GM19467 (cell line): ENCODE data around the gene GTPBP1.

ENCODE experiments used
- ATAC-seq: cut with Tn5 transposase; IDR thresholded peaks from one replicate; pipeline ENCODE4 v1.9.1; 2021; ENCODE audit warnings: mild to moderate bottlenecking, moderate library complexity; ENCODE audit not compliant: unreplicated experiment

Gene GTPBP1

DNA sequence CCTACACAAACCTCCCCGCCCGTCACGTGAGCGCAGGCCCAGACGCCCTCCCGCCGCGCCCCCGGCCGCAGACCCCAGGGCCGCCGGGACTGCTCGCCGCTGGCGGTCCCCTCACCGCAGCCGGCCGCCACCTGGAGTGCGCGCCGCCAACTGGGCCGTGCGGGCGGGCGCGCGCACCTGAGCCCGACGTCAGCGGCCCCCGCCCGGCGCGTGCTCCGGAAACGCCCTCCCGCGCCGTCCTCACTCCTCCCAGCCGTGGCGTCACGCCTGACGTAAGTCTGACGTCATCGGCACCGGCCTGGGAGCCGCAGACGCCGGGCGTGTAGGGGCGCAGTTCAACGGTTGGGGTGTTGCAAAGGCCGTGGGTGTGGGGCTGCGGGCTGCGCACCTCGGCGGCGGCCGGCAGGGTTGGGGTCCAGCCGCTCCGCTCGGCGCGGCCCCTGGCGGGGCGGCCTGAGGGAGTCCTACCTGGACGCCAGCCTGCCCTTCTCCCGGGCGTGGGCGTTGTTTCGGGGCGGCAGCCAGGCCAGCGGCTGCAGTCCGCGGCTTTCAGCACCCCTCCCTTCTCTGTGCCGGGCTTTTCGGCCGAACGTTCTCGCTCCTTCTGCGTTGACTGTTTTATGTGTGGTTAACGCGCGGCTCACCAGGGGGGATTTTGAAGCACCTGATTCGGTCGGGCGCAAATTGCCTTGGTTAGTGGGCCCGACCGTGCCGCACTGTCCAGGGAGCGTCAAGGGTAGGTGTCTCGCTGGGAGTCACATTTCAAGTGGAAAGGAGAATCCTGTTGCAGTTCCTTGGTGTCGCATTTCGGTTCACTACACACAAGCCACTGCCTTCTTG lies 4.7 kb upstream of the GTPBP1 start, which contains the start of gene JOSD1:
Gene JOSD1, minus strand, starts transcription at position 155 of the 840 bp plus-strand sequence. CDS start 956 bp downstream, outside the sequence.
- ATAC-seq: peak; percentile 30

GRCh38 chr22:38704654-38705234 lies 1.0 kb upstream of the GTPBP1 start:
- ATAC-seq: no peak

- peak; percentile 8 for ATAC-seq
These were observed 557 bp downstream of the GTPBP1 start for GRCh38 chr22:38706101-38706900.

GRCh38 chr22:38706901-38707195 lies 1.1 kb downstream of the GTPBP1 start:
- no peak for ATAC-seq

DNA sequence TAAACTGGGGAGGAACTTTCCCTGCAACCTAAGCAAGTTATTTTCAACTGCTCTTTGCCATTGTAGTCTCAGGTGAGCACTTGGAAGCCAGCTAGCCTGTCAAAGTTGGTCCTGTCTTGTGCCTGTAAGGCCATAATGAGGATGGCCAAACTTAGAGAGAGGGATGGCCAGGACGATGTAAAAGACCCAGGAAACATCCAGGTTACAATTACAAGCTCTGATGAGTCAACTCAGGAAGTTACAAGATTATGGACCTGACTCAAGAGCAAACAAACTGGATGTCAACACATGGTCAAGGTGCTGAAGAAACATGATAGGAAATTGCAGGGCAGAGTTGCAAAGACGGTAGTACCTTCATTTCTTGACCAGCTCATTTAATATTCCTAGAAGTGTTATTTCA lies 1.6 kb downstream of the GTPBP1 start:
- ATAC-seq: no peak

DNA sequence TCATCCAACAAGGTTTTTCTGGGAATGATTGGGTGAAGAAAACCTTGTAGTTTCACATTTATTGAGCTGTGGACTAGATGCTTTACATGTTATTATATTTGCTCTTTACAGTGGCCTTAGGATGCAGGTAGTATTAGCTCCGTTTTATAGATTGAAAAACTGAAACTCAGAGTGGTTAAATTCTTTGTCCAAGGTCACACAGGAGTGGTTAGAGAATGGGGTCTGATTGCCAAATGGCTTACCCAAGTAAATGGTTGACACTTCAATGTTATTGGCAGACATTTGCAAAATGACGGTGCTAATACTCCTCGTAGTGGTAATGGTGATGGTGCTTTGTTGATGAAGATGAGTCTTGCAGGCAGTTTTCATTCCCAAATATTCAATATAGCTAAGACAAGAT lies 2.2 kb downstream of the GTPBP1 start:
- ATAC-seq: no peak

GRCh38 chr22:38709306-38709705 lies 3.6 kb downstream of the GTPBP1 start:
- no peak for ATAC-seq

GRCh38 chr22:38710351-38710750 lies 4.6 kb downstream of the GTPBP1 start:
- ATAC-seq: no peak

GRCh38 chr22:38710866-38711265 lies 5.1 kb downstream of the GTPBP1 start:
- ATAC-seq: no peak

- no peak for ATAC-seq
These were observed 6.9 kb downstream of the GTPBP1 start for GRCh38 chr22:38712486-38713207.

DNA sequence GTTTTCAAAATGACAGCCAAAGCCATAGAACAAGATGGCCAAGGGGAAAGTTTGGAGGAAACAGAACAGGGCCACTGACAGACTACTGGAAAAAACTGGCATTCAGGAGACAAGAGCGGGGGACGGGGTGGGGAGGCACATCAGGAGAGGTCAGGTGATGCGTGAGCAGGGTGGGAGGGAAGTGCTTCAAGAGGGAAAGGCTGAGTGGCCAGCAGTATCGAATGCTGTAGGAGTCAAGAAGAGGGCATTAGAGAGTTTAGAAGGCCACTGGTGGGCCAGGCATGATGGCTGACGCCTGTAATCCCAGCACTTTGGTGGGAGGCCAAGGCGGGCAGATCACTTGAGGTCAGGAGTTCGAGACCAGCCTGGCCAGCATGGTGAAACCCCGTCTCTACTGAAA lies 8.2 kb downstream of the GTPBP1 start:
- no peak for ATAC-seq

- no peak for ATAC-seq
These were observed 9.5 kb downstream of the GTPBP1 start for GRCh38 chr22:38715176-38715764.

- no peak for ATAC-seq
These were observed 10.1 kb downstream of the GTPBP1 start for GRCh38 chr22:38715852-38716251.

DNA sequence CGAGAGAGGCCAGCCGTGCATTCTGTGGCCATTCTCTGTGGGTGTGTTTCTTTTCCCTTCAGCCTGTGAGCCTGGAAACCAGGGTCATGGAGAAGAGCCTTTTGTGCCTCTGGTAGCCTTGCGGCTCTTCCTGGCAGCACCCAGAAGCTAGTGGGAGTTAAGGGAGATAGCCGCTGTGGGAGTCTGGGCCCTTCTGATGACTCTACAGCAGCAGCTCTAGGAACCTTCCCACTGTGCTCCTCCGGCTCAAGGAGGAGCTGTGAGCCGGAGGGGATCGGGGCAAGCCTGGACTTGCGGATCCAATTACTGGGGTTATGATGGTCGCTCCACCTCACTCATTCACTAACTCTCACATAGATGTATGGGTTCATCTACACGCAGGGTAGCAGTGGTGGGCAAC lies 10.5 kb downstream of the GTPBP1 start:
- no peak for ATAC-seq

- ATAC-seq: no peak
These were observed 11.1 kb downstream of the GTPBP1 start for GRCh38 chr22:38716826-38717225.

- no peak for ATAC-seq
These were observed 11.5 kb downstream of the GTPBP1 start for GRCh38 chr22:38717244-38717643.

DNA sequence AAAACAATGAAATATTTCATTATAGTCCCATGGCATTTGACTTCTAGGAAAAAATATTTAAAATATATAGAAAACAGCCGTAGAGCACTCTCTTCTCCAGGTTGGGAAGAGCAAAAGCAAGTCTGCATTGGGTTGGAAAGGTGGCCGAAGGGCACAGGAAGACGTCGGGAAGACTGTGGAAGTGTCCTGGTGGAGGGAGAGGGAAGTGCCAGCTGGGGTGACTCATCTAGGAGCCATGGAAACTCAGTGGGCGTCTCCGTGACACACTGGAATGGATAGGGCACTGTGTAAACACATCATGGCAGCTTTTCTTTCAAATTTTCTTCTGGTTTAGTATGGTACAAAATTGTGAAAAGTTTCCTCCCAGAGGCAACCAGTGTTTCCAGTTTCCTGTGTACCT lies 12.7 kb downstream of the GTPBP1 start:
- no peak for ATAC-seq

DNA sequence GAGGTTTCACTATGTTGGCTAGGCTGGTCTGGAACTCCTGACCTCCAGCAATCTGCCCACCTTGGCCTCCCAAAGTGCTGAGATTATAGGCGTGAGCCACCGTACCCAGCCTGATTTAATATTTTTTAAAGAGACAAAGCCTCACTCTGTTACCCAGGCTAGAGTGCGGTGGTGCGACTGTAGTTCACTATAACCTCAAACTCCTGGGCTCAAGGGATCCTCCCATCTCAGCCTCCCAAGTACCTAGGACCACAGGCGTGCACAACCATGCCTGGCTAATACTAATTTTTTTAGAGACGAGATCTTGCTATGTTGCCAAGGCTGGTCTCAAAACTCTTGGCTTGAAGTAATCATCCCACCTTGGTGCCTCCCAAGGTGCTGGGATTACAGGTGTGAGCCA lies 13.5 kb downstream of the GTPBP1 start:
- ATAC-seq: no peak

DNA sequence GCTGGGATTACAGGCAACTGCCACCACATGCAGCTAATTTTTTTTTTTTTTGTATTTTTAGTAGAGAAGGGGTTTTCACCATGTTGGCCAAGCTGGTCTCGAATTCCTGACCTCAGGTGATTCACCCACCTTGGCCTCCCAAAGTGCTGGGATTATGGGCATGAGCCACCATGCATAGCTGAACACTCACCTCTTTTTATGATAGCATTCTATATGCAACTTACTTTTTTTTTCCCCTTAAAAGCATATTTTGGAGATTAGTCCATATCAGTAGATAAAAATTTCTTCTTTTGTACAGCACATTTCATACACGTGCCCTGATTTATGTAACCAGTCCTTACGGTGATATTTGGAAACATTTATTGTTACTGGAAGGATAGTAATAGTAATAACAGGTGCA lies 14.6 kb downstream of the GTPBP1 start:
- no peak for ATAC-seq

DNA sequence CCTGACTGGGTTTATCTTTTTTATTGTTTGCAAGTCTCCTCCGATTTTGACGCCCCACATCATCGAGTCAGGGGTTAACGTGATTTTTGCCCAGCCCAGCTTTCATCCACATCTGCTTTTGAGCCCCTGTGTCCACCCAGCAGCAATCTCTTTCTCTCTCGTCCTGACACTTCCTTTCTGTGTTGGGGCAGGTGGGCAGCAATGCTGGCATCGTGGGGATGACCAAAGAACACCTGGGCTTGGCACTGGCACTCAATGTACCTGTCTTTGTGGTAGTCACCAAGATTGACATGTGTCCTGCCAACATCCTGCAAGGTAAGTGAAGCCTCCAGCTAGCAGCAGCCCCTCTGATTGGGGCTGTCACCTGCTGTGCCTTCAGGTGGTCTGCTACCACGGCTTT lies 15.8 kb downstream of the GTPBP1 start:
- no peak for ATAC-seq

- ATAC-seq: no peak
These were observed 18.4 kb downstream of the GTPBP1 start for GRCh38 chr22:38724176-38724575.
